ENCODE data around the gene SMIM14.
"Not testable (repeated sequence)": the region's sequence is repeated elsewhere in the genome, so short reads cannot be mapped to it uniquely, and the experiment has no call there.

DNA sequence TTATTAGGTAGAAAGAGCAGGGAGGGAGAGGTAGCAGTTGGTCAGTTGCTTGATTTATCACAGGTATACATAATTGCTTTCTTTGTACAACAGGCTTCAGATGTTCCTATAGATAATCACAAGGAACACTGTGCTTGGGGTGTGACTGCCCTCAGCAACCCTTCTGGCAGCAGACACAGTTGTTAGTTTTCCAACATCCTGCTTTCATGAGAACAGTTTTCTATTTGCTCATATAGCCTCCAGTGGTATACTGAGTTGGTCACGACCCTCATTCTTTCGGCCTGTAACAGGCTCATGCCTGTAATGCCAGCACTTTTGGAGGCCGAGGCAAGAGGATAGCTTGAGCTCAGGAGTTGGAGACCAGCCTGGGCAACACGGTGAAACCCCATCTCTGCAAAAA is 94.6 kb downstream of the SMIM14 start:
- TF ChIP-seq POLR2A, POLR2AphosphoS5, TAF1, SPI1 (IDR thresholded peaks at IDR 0.05; ENCODE audit: low read depth, low read length): not testable (repeated sequence)
